Activated T-helper 1 cell treated with anti-CD3 and anti-CD28 coated beads, Interleukin-2, amount 50 U/mL, for 16 hours (primary cell): ENCODE data around the gene HNRNPC.
"Not testable (repeated sequence)": the region's sequence is repeated elsewhere in the genome, so short reads cannot be mapped to it uniquely, and the experiment has no call there.

Experiments
- DNase-seq, 2 donors: peaks; one replicate each; pipeline ENCODE4 v3.0.0-alpha.2; 2020; ENCODE audit warnings: low read depth in 1 of 2, low spot score in 1 of 2

HNRNPC gene

GRCh38 chr14:21213652-21214051 is 55.6 kb downstream of the HNRNPC start:
- DNase-seq: no peak

- not testable (repeated sequence) for DNase-seq
These were observed 56.4 kb downstream of the HNRNPC start for GRCh38 chr14:21212824-21213223.

- DNase-seq: no peak
These were observed 57.7 kb downstream of the HNRNPC start for GRCh38 chr14:21211509-21211908.

GRCh38 chr14:21210023-21210422 is 59.2 kb downstream of the HNRNPC start:
- DNase-seq: no peak

- no peak for DNase-seq
These were observed 60.1 kb downstream of the HNRNPC start for GRCh38 chr14:21209185-21209584.

- no peak for DNase-seq
These were observed 60.7 kb downstream of the HNRNPC start for GRCh38 chr14:21208554-21208953.

GRCh38 chr14:21206753-21207684 is 62.2 kb downstream of the HNRNPC start:
- no peak for DNase-seq

- no peak for DNase-seq
These were observed 63.3 kb downstream of the HNRNPC start for GRCh38 chr14:21205678-21206581.

- DNase-seq: no peak
These were observed 64.1 kb downstream of the HNRNPC start for GRCh38 chr14:21205026-21205677.

GRCh38 chr14:21204167-21205025 is 64.8 kb downstream of the HNRNPC start:
- no peak for DNase-seq

- no peak for DNase-seq
These were observed 65.6 kb downstream of the HNRNPC start for GRCh38 chr14:21203470-21204166.

- no peak for DNase-seq
These were observed 66.5 kb downstream of the HNRNPC start for GRCh38 chr14:21202463-21203358.

- DNase-seq: no peak
These were observed 67.3 kb downstream of the HNRNPC start for GRCh38 chr14:21201732-21202462.

- no peak for DNase-seq
These were observed 68.3 kb downstream of the HNRNPC start for GRCh38 chr14:21200752-21201461.

GRCh38 chr14:21199611-21200560 is 69.4 kb downstream of the HNRNPC start:
- no peak for DNase-seq
